Testis (tissue), 2 donors: ENCODE results near the gene GJB5.

Experiments
- CTCF ChIP-seq, 3 experiments: fragments of 450-650 bp in 2 of 3; fragments of 200-600 bp in 1 of 3; sonication (generic) in 1 of 3; IDR thresholded peaks; one replicate each; pipeline ENCODE4 v1.5.1; 2016 to 2019; ENCODE audit warnings: antibody characterized with exemption in 3 of 3, mild to moderate bottlenecking in 2 of 3, moderate library complexity in 1 of 3
- POLR2A ChIP-seq: fragments of 450-650 bp; IDR thresholded peaks from one replicate; pipeline ENCODE4 v1.6.1; 2017; ENCODE audit warnings: antibody characterized with exemption, mild to moderate bottlenecking, moderate library complexity

GRCh38 chr1:34747638-34747941, 7.3 kb upstream of the GJB5 start:
- TF ChIP-seq CTCF (IDR thresholded peaks at IDR 0.05) (no peak), POLR2A (no peak)
